Liver (tissue), 9 donors: ENCODE measurements around the gene SERINC3. TPM values are rescaled to one million over a fixed set of nuclear protein-coding genes. Genes with fewer than 3 reads are reported as not detected.

ENCODE experiments used
- DNase-seq: peaks from one replicate; pipeline ENCODE4 v3.0.0-alpha.2; 2017; ENCODE audit warnings: low spot score
- H3K27ac ChIP-seq, 2 donors: one replicate each; pipeline ENCODE4 v1.7.0; 2013; ENCODE audit warnings: inconsistent platforms in 2 of 2, low read length in 2 of 2, control low read depth in 1 of 2, low read depth in 1 of 2, mild to moderate bottlenecking in 1 of 2
- H3K27me3 ChIP-seq, 4 donors: one replicate each; pipeline versions ENCODE4 v1.6.1 to v1.7.0; 2013; ENCODE audit warnings: low read length in 3 of 4, inconsistent platforms in 1 of 4, mild to moderate bottlenecking in 1 of 4, moderate library complexity in 1 of 4; ENCODE audit not compliant: control insufficient read depth in 4 of 4, insufficient read depth in 4 of 4
- H3K36me3 ChIP-seq, 4 donors: one replicate each; pipeline versions ENCODE4 v1.6.1 to v1.7.0; 2013; ENCODE audit warnings: low read length in 3 of 4, mild to moderate bottlenecking in 3 of 4, low read depth in 1 of 4, moderate library complexity in 1 of 4; ENCODE audit not compliant: control insufficient read depth in 4 of 4, insufficient read depth in 3 of 4
- H3K4me1 ChIP-seq, 4 donors: one replicate each; pipeline versions ENCODE4 v1.6.1 to v1.7.0; 2013; ENCODE audit warnings: low read length in 3 of 4, mild to moderate bottlenecking in 3 of 4, moderate library complexity in 1 of 4; ENCODE audit not compliant: control insufficient read depth in 4 of 4, insufficient read depth in 4 of 4
- H3K4me3 ChIP-seq, 3 donors: one replicate each; pipeline versions ENCODE4 v1.6.1 to v1.7.0; 2013; ENCODE audit warnings: low read length in 3 of 3, control low read depth in 1 of 3, low read depth in 1 of 3, mild to moderate bottlenecking in 1 of 3
- H3K9ac ChIP-seq, 2 donors: one replicate each; pipeline ENCODE4 v1.7.0; 2013; ENCODE audit warnings: low read length in 2 of 2, mild to moderate bottlenecking in 2 of 2, moderate library complexity in 2 of 2, control low read depth in 1 of 2, low read depth in 1 of 2
- H3K9me3 ChIP-seq, 4 donors: one replicate each; pipeline versions ENCODE4 v1.6.1 to v1.7.0; 2013; ENCODE audit warnings: low read length in 3 of 4; ENCODE audit not compliant: control insufficient read depth in 4 of 4
- ATF3 ChIP-seq: IDR thresholded peaks from 2 replicates; pipeline ENCODE4 v1.6.1; 2016; ENCODE audit warnings: antibody characterized with exemption
- EGR1 ChIP-seq, 2 donors: IDR thresholded peaks; 2 replicates each; pipeline ENCODE4 v1.6.1; 2016 to 2018; ENCODE audit warnings: antibody characterized with exemption in 2 of 2, low read depth in 2 of 2
- FOXA1 ChIP-seq: IDR thresholded peaks from 2 replicates; pipeline ENCODE4 v1.6.1; 2016; ENCODE audit warnings: antibody characterized with exemption
- FOXA2 ChIP-seq: IDR thresholded peaks from 2 replicates; pipeline ENCODE4 v1.6.1; 2016; ENCODE audit warnings: antibody characterized with exemption
- HNF4A ChIP-seq, 2 donors: conservative IDR thresholded peaks; 2 replicates each; pipeline ENCODE4 v1.6.1; 2016; ENCODE audit warnings: antibody characterized with exemption in 2 of 2, mild to moderate bottlenecking in 2 of 2
- HNF4G ChIP-seq: IDR thresholded peaks from 2 replicates; pipeline ENCODE4 v1.6.1; 2016; ENCODE audit warnings: antibody characterized with exemption
- JUND ChIP-seq, 2 donors: IDR thresholded peaks; 2 replicates each; pipeline ENCODE4 v1.6.1; 2016; ENCODE audit warnings: antibody characterized with exemption in 2 of 2
- NR2F2 ChIP-seq: IDR thresholded peaks from 2 replicates; pipeline ENCODE4 v1.6.1; 2016; ENCODE audit warnings: antibody characterized with exemption
- RAD21 ChIP-seq, 2 donors: IDR thresholded peaks; 2 replicates each; pipeline ENCODE4 v1.6.1; 2016; ENCODE audit warnings: antibody characterized with exemption in 2 of 2, mild to moderate bottlenecking in 2 of 2
- RXRA ChIP-seq, 2 donors: IDR thresholded peaks; 2 replicates each; pipeline ENCODE4 v1.6.1; 2017 to 2018; ENCODE audit warnings: antibody characterized with exemption in 2 of 2, mild to moderate bottlenecking in 1 of 2
- SP1 ChIP-seq: IDR thresholded peaks from 2 replicates; pipeline ENCODE4 v1.6.1; 2018; ENCODE audit warnings: antibody characterized with exemption, mild to moderate bottlenecking
- YY1 ChIP-seq: IDR thresholded peaks from 2 replicates; pipeline ENCODE4 v1.6.1; 2016; ENCODE audit warnings: antibody characterized with exemption, mild to moderate bottlenecking
- WGBS: extraction: QIAGEN DNeasy Blood & Tissue Kit; methylation state at CpG from one replicate; pipeline ENCODE4 v1.1.7; 2013; 5-methylcytosine and 5-hydroxymethylcytosine counted together
- polyA plus RNA-seq, 2 donors: library from polyadenylated mRNA; stranded (reverse) in 1 of 2; unstranded in 1 of 2; fragments of 200-250 nt in 1 of 2; fragments of >200 nt in 1 of 2; fragmentation: Nextera tagmentation in 1 of 2; extraction: Ambion mirVana in 1 of 2; gene quantifications; one replicate each; pipeline versions ENCODE4 v1.2.1 to v1.2.3, GENCODE V29; 2013 to 2015
- total RNA-seq, 2 donors: library from RNA; depleted of rRNA; stranded (reverse); fragments of >200 nt; gene quantifications; one replicate each; pipeline ENCODE4 v1.2.3, GENCODE V29; 2014
- TF ChIP-seq, protein P1 (sequence below): fragments of 150-350 bp; IDR thresholded peaks from 2 replicates; pipeline ENCODE4 v1.5.1; 2017; ENCODE audit warnings: improper control_type of control experiment, low read depth, low read length; ENCODE audit not compliant: missing input control
- TF ChIP-seq, protein P2 (sequence below): IDR thresholded peaks from 2 replicates; pipeline ENCODE4 v1.6.1; 2016; ENCODE audit warnings: antibody characterized with exemption
- TF ChIP-seq, protein P3 (sequence below): IDR thresholded peaks from 2 replicates; pipeline ENCODE4 v1.6.1; 2016; ENCODE audit warnings: antibody characterized with exemption
- donor health status: healthy.
- donor health status: healthy.
- donor health status: healthy.
- donor health status: healthy.
- donor health status: healthy.

The SERINC3 gene
- total and polyA plus RNA-seq, 4 donors: 51.1 to 70.0 (median 58.5) TPM

DNA sequence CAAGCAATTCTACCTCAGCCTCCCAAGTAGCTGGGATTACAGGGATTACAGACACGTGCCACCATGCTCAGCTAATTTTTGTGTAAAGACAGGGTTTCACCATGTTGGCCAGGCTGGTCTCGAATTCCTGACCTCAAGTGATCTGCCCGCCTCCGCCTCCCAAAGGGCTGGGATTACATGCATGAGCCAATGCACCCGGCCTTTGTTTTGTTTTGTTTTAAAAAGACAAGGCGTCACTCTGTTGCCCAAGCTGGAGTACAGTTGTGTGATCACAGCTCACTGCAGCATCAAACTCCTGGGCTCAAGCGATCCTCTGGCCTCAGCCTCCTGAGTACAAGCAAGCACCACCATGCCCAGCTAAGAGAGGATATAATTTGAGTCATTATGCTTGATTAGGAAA is 5.4 kb downstream of the SERINC3 start:
- no peak overlapping the region for H3K4me3 ChIP-seq
- 56% methylated on average over 7 of the region's 7 CpGs for WGBS
- H3K36me3 ChIP-seq: peaks cover 7 to 16% (median 10%) of the 10 kb centered on the region in 4 donors
- no peaks in the 10 kb centered on the region for H3K9me3 ChIP-seq
- TF ChIP-seq RXRA (IDR thresholded peaks at IDR 0.05): peak; percentile 13 to 14
- TF ChIP-seq YY1: no peak
- no peak overlapping the region for H3K27ac ChIP-seq
- DNase-seq: no peak
- no peaks in the 10 kb centered on the region for H3K27me3 ChIP-seq
- H3K4me1 ChIP-seq: peaks cover 10 to 28% (median 25%) of the 10 kb centered on the region in 4 donors
- no peak overlapping the region for H3K9ac ChIP-seq

GRCh38 chr20:44513871-44514270 is 8.0 kb downstream of the SERINC3 start:
- Histone ChIP-seq H3K4me1 (peaks cover 5 to 9% (median 8%) of the 10 kb centered on the region in 4 donors), H3K9me3 (no peaks in the 10 kb centered on the region), H3K4me3 (no peak overlapping the region), H3K27ac (no peak overlapping the region), H3K27me3 (no peaks in the 10 kb centered on the region), H3K9ac (no peak overlapping the region), H3K36me3 (peaks cover 14 to 35% (median 29%) of the 10 kb centered on the region in 4 donors)
- DNase-seq: no peak
- TF ChIP-seq EGR1 (IDR thresholded peaks at IDR 0.05; ENCODE audit: low read depth in 2 of 2) (no peak), HNF4A (conservative IDR thresholded peaks at IDR 0.05) (no peak)
- WGBS: 90% methylated on average over 10 of the region's 10 CpGs

GRCh38 chr20:44509762-44510161 is 12.1 kb downstream of the SERINC3 start:
- H3K4me3 ChIP-seq: no peak overlapping the region
- DNase-seq: no peak
- no peaks in the 10 kb centered on the region for H3K27me3 ChIP-seq
- peaks cover 18 to 56% (median 46%) of the 10 kb centered on the region in 4 donors for H3K36me3 ChIP-seq
- H3K9ac ChIP-seq: no peak overlapping the region
- H3K4me1 ChIP-seq: peaks cover 0 to 2% (median 0%) of the 10 kb centered on the region in 4 donors
- WGBS: 93% methylated on average over 4 of the region's 4 CpGs
- TF ChIP-seq NR2F2 (no peak), ATF3 (no peak), JUND (IDR thresholded peaks at IDR 0.05) (no peak), FOXA2 (no peak), RAD21 (IDR thresholded peaks at IDR 0.05) (no peak)
- TF ChIP-seq, protein P1, sequence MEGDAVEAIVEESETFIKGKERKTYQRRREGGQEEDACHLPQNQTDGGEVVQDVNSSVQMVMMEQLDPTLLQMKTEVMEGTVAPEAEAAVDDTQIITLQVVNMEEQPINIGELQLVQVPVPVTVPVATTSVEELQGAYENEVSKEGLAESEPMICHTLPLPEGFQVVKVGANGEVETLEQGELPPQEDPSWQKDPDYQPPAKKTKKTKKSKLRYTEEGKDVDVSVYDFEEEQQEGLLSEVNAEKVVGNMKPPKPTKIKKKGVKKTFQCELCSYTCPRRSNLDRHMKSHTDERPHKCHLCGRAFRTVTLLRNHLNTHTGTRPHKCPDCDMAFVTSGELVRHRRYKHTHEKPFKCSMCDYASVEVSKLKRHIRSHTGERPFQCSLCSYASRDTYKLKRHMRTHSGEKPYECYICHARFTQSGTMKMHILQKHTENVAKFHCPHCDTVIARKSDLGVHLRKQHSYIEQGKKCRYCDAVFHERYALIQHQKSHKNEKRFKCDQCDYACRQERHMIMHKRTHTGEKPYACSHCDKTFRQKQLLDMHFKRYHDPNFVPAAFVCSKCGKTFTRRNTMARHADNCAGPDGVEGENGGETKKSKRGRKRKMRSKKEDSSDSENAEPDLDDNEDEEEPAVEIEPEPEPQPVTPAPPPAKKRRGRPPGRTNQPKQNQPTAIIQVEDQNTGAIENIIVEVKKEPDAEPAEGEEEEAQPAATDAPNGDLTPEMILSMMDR: no peak
- H3K27ac ChIP-seq: no peak overlapping the region
- no peaks in the 10 kb centered on the region for H3K9me3 ChIP-seq

- DNase-seq: no peak
- no peak overlapping the region for H3K9ac ChIP-seq
- no peaks in the 10 kb centered on the region for H3K9me3 ChIP-seq
- peaks cover 26 to 77% (median 66%) of the 10 kb centered on the region in 4 donors for H3K36me3 ChIP-seq
- no peak overlapping the region for H3K27ac ChIP-seq
- H3K4me1 ChIP-seq: no peaks in the 10 kb centered on the region
- no peaks in the 10 kb centered on the region for H3K27me3 ChIP-seq
- 90% methylated on average over 6 of the region's 6 CpGs for WGBS
- H3K4me3 ChIP-seq: no peak overlapping the region
- TF ChIP-seq FOXA2 (no peak), HNF4A (conservative IDR thresholded peaks at IDR 0.05) (no peak), NR2F2 (no peak), SP1 (no peak), ATF3 (no peak), FOXA1 (no peak), JUND (IDR thresholded peaks at IDR 0.05) (no peak), RXRA (IDR thresholded peaks at IDR 0.05) (no peak), YY1 (no peak), HNF4G (no peak)
- TF ChIP-seq, protein P2, sequence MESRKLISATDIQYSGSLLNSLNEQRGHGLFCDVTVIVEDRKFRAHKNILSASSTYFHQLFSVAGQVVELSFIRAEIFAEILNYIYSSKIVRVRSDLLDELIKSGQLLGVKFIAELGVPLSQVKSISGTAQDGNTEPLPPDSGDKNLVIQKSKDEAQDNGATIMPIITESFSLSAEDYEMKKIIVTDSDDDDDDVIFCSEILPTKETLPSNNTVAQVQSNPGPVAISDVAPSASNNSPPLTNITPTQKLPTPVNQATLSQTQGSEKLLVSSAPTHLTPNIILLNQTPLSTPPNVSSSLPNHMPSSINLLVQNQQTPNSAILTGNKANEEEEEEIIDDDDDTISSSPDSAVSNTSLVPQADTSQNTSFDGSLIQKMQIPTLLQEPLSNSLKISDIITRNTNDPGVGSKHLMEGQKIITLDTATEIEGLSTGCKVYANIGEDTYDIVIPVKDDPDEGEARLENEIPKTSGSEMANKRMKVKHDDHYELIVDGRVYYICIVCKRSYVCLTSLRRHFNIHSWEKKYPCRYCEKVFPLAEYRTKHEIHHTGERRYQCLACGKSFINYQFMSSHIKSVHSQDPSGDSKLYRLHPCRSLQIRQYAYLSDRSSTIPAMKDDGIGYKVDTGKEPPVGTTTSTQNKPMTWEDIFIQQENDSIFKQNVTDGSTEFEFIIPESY: no peak
- TF ChIP-seq, protein P1: no peak
- TF ChIP-seq, protein P3, sequence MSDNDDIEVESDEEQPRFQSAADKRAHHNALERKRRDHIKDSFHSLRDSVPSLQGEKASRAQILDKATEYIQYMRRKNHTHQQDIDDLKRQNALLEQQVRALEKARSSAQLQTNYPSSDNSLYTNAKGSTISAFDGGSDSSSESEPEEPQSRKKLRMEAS: no peak
Measured at GRCh38 chr20:44504402-44505307, 17.2 kb downstream of the SERINC3 start.
